Measurements from ENCODE around the gene P2RY12.

DNA sequence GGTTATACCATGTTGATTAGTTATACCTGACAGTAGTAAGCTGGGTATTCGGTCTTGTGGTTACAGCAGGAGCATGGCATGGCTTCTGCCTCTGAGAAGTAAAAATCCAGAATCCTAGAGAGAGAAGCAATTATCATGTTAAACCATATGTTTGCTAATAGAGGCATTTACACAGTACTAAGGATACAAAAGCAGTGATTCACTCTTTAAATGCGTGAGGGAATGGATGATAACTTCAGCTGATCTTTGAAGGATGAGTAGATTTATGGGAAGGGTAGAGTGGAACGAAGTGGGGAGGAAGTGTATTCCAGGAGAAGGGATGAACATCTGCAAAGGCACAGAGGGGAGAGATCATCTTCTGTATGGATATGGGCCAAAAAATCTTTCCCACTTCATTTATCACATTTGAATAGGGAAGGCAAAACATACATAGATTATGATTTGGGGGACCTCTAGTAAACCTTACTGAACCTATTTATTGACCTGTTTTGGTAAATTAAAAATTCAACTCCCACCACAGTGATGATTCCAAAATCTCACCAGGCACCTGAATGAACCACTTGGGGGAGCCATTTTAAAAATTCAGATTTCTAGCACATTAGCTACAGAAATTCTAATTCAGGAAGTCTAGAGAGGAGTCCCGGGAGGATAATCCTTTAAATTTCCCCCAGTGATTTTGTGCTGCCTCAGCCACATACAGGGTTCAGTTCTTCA is 41.2 kb upstream of the P2RY12 start:
- TF ChIP-seq, protein P1, sequence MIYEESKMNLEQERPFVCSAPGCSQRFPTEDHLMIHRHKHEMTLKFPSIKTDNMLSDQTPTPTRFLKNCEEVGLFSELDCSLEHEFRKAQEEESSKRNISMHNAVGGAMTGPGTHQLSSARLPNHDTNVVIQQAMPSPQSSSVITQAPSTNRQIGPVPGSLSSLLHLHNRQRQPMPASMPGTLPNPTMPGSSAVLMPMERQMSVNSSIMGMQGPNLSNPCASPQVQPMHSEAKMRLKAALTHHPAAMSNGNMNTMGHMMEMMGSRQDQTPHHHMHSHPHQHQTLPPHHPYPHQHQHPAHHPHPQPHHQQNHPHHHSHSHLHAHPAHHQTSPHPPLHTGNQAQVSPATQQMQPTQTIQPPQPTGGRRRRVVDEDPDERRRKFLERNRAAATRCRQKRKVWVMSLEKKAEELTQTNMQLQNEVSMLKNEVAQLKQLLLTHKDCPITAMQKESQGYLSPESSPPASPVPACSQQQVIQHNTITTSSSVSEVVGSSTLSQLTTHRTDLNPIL (CRISPR knock-in tag; IDR thresholded peaks at IDR 0.05), result no peak
- no peak for TF ChIP-seq FOXJ2 (tag; IDR thresholded peaks at IDR 0.05)
- TF ChIP-seq MNT (conservative IDR thresholded peaks at IDR 0.05), result no peak
- TF ChIP-seq SMAD4 (CRISPR knock-in tag; conservative IDR thresholded peaks at IDR 0.05), result no peak

Data from K562 (cell line).